BJ (cell line): ENCODE results near the gene MICALL1. TPM values are rescaled to one million over a fixed set of nuclear protein-coding genes. Genes with fewer than 3 reads are reported as not detected.
"Not testable (repeated sequence)": the region's sequence is repeated elsewhere in the genome, so short reads cannot be mapped to it uniquely, and the experiment has no call there.

Source experiments
- CTCF ChIA-PET: fragments of 350-600 bp; formaldehyde crosslinking; extraction: SDS; loops from one replicate; lab custom pipeline; 2021; ENCODE audit warnings: antibody characterized with exemption, inconsistent platforms; lab: Yijun Ruan, JAX
- POLR2A ChIA-PET: fragments of 300-600 bp; sonication (Branson Sonifier 250); formaldehyde crosslinking; extraction: SDS; loops from one replicate; lab custom pipeline; 2021; ENCODE audit warnings: antibody characterized with exemption; lab: Charles Lee
- DNase-seq: peaks from one replicate; pipeline ENCODE4 v3.0.0-alpha.2; 2011; ENCODE audit warnings: low read depth
- H3K27me3 ChIP-seq: 2 replicates; pipeline ENCODE4 v1.6.0; 2011; ENCODE audit warnings: low read length; ENCODE audit not compliant: control insufficient read depth, insufficient read depth
- H3K36me3 ChIP-seq: 2 replicates; pipeline ENCODE4 v1.5.1; 2011; ENCODE audit warnings: low read length; ENCODE audit not compliant: control insufficient read depth, insufficient read depth
- H3K4me3 ChIP-seq: 2 replicates; pipeline ENCODE4 v1.5.1; 2011; ENCODE audit warnings: low read depth, mild to moderate bottlenecking, control low read depth, low read length
- CTCF ChIP-seq: IDR thresholded peaks from 2 replicates; pipeline ENCODE4 v1.5.1; 2011; ENCODE audit warnings: low read depth, mild to moderate bottlenecking, control low read depth, inconsistent platforms, low read length, moderate library complexity; ENCODE audit not compliant: insufficient read depth
- polyA plus RNA-seq: library from polyadenylated mRNA; depleted of rRNA; stranded (reverse); fragments of >200 nt; gene quantifications from 2 replicates; pipeline ENCODE4 v1.2.3, GENCODE V29; 2011

The MICALL1 gene
- polyA plus RNA-seq, 1 experiment: 26.5 TPM

- Histone ChIP-seq H3K36me3 (peaks cover 34% of the 10 kb centered on the region), H3K4me3 (no peak overlapping the region), H3K27me3 (no peaks in the 10 kb centered on the region)
- TF ChIP-seq CTCF: no peak
- DNase-seq: no peak
- ChIA-PET POLR2A (no interaction called here), CTCF (interaction anchor here (0.9 to 1.2 kb wide), 2 partner anchors 12 to 124 kb away, joined by 3 read pairs; no protein-coding TSS in a partner anchor)
These were observed 36.0 kb downstream of the MICALL1 start for GRCh38 chr22:37942133-37942532.

GRCh38 chr22:37943136-37943824, 37.2 kb downstream of the MICALL1 start:
- POLR2A ChIA-PET: no interaction called here
- DNase-seq: no peak

GRCh38 chr22:37943825-37944198, 37.7 kb downstream of the MICALL1 start:
- H3K4me3 ChIP-seq: no peak overlapping the region
- CTCF ChIA-PET: interaction anchor here (0.9 to 1.8 kb wide), 2 partner anchors 10 to 56 kb away, joined by 3 to 7 read pairs; no protein-coding TSS in a partner anchor
- H3K36me3 ChIP-seq: peaks cover 27% of the 10 kb centered on the region
- no peak for DNase-seq
- no peak for TF ChIP-seq CTCF
- no peaks in the 10 kb centered on the region for H3K27me3 ChIP-seq
- POLR2A ChIA-PET: no interaction called here

More at GRCh38 chr22:37943136-37943824, 37.2 kb downstream of the MICALL1 start:
- Histone ChIP-seq H3K36me3 (peaks cover 27% of the 10 kb centered on the region), H3K4me3 (no peak overlapping the region), H3K27me3 (no peaks in the 10 kb centered on the region)
- CTCF ChIA-PET: interaction anchor here (0.9 to 1.8 kb wide), 2 partner anchors 9 to 56 kb away, joined by 3 to 7 read pairs; no protein-coding TSS in a partner anchor
- TF ChIP-seq CTCF: no peak

- DNase-seq, POLR2A ChIA-PET, H3K4me3 ChIP-seq, H3K27me3 ChIP-seq: not testable (repeated sequence)
- H3K36me3 ChIP-seq: peaks cover 24% of the 10 kb centered on the region
- CTCF ChIA-PET: interaction anchor here (1.8 kb wide), 1 partner anchor 11 kb away, joined by 7 read pairs; no protein-coding TSS in a partner anchor
These were observed 38.3 kb downstream of the MICALL1 start for GRCh38 chr22:37944423-37944822.

- not testable (repeated sequence) for H3K27me3 ChIP-seq, H3K4me3 ChIP-seq, DNase-seq, H3K36me3 ChIP-seq
- ChIA-PET POLR2A (interaction anchor here (0.5 kb wide), 1 partner anchor 855 kb away, joined by 8 read pairs; no protein-coding TSS in a partner anchor), CTCF (interaction anchor here (0.9 to 1.6 kb wide), 3 partner anchors 13 to 84 kb away, joined by 3 to 7 read pairs (median 4); no protein-coding TSS in a partner anchor)
These were observed 41.2 kb downstream of the MICALL1 start for GRCh38 chr22:37947142-37947795.

- no peaks in the 10 kb centered on the region for H3K27me3 ChIP-seq
- no peak overlapping the region for H3K4me3 ChIP-seq
- ChIA-PET CTCF (no interaction called here), POLR2A (interaction anchor here (0.6 kb wide), 1 partner anchor 11 kb away, joined by 9 read pairs; no protein-coding TSS in a partner anchor)
- no peak for DNase-seq
- TF ChIP-seq CTCF: no peak
- H3K36me3 ChIP-seq: no peaks in the 10 kb centered on the region
These were observed 45.2 kb downstream of the MICALL1 start for GRCh38 chr22:37951305-37951704.

GRCh38 chr22:37952629-37953028, 46.5 kb downstream of the MICALL1 start:
- H3K36me3 ChIP-seq, DNase-seq, POLR2A ChIA-PET, H3K27me3 ChIP-seq: not testable (repeated sequence)
- peak overlapping the region; percentile 100 for H3K4me3 ChIP-seq
- CTCF ChIA-PET: interaction anchor here (1.0 to 2.9 kb wide), 4 partner anchors 12 to 137 kb away, joined by 3 to 14 read pairs (median 6); no protein-coding TSS in a partner anchor
